WERI-Rb-1 (cell line): Measurements from ENCODE around the gene NUDCD2.
A peak's percentile ranks its signal among the peaks of the same experiment; 100 is the strongest.

Experiments used
- DNase-seq: peaks from one replicate; pipeline ENCODE4 v3.0.0-alpha.2; 2020
- H3K27ac ChIP-seq: fragments of 250-450 bp; sonication (Bioruptor Pico); 2 replicates; pipeline ENCODE4 v1.5.1; 2020; ENCODE audit warnings: mild to moderate bottlenecking, moderate library complexity
- H3K27me3 ChIP-seq: fragments of 250-450 bp; sonication (Bioruptor Pico); 2 replicates; pipeline ENCODE4 v1.5.1; 2021; ENCODE audit warnings: mild to moderate bottlenecking, low read depth, moderate library complexity; ENCODE audit not compliant: insufficient read depth, severe bottlenecking
- H3K36me3 ChIP-seq: fragments of 250-450 bp; sonication (Bioruptor Pico); 2 replicates; pipeline ENCODE4 v1.5.1; 2020; ENCODE audit warnings: mild to moderate bottlenecking, moderate library complexity
- H3K4me3 ChIP-seq: 2 replicates; pipeline ENCODE4 v1.5.1; 2011; ENCODE audit warnings: low read depth, mild to moderate bottlenecking, control low read depth, low read length
- H3K9me3 ChIP-seq: fragments of 250-450 bp; sonication (Bioruptor Pico); 2 replicates; pipeline ENCODE4 v1.5.1; 2021; ENCODE audit warnings: mild to moderate bottlenecking, moderate library complexity; ENCODE audit not compliant: severe bottlenecking
- TF ChIP-seq, protein P1 (sequence below): IDR thresholded peaks from 2 replicates; pipeline ENCODE4 v1.5.1; 2011; ENCODE audit warnings: low read depth, mild to moderate bottlenecking, control low read depth, inconsistent platforms, low read length

The NUDCD2 gene

DNA sequence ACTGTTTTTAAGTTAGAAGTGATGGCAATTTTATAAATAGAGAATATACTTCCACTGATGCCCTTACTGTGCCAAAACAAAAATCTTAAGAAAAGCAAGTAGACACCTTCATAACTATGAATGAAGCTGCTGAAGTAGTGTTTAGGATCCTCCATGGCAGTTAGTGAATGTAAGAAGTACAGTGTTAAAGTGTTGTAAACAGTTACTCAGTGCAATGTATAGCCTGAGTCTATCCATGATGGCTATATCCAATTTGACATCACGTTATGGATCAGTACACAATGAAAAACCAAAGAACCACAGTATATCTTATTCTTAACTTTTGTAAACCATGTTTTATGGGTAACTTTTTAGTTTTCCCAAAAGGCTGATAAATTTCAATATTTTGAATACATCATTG is 15.4 kb downstream of the NUDCD2 start:
- Histone ChIP-seq H3K9me3 (no peaks in the 10 kb centered on the region), H3K27me3 (no peaks in the 10 kb centered on the region), H3K4me3 (no peak overlapping the region), H3K36me3 (peaks cover 88% of the 10 kb centered on the region), H3K27ac (no peak overlapping the region)
- no peak for DNase-seq
- TF ChIP-seq, protein P1, sequence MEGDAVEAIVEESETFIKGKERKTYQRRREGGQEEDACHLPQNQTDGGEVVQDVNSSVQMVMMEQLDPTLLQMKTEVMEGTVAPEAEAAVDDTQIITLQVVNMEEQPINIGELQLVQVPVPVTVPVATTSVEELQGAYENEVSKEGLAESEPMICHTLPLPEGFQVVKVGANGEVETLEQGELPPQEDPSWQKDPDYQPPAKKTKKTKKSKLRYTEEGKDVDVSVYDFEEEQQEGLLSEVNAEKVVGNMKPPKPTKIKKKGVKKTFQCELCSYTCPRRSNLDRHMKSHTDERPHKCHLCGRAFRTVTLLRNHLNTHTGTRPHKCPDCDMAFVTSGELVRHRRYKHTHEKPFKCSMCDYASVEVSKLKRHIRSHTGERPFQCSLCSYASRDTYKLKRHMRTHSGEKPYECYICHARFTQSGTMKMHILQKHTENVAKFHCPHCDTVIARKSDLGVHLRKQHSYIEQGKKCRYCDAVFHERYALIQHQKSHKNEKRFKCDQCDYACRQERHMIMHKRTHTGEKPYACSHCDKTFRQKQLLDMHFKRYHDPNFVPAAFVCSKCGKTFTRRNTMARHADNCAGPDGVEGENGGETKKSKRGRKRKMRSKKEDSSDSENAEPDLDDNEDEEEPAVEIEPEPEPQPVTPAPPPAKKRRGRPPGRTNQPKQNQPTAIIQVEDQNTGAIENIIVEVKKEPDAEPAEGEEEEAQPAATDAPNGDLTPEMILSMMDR = no peak

DNA sequence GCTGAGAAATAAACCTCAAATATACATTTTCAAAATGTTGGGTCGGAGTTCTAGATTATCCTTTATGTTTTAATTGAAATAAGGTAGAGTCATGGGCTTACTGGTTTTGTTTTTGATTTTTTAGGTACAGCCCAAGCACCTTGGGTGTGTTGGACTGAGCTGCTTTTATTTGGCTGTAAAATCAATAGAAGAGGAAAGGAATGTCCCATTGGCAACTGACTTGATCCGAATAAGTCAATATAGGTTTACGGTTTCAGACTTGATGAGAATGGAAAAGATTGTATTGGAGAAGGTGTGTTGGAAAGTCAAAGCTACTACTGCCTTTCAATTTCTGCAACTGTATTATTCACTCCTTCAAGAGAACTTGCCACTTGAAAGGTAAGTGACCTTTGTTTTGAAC is 18.9 kb downstream of the NUDCD2 start:
- no peak overlapping the region for H3K27ac ChIP-seq
- DNase-seq = no peak
- H3K27me3 ChIP-seq = no peaks in the 10 kb centered on the region
- no peak overlapping the region for H3K4me3 ChIP-seq
- H3K9me3 ChIP-seq = no peaks in the 10 kb centered on the region
- TF ChIP-seq, protein P1 = no peak
- peaks cover 59% of the 10 kb centered on the region for H3K36me3 ChIP-seq

DNA sequence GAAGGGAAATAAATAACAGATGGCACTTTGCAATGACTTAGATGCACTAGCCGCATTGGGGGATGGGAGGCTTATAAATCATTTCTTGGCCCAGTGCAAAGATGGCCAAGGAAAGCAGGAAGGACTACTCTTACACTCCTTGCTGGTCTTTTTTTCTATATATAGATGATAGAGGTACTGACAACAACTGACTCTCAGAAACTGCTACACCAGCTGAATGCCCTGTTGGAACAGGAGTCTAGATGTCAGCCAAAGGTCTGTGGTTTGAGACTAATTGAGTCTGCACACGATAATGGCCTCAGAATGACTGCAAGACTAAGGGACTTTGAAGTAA is 20.8 kb downstream of the NUDCD2 start:
- DNase-seq = no peak
- no peaks in the 10 kb centered on the region for H3K27me3 ChIP-seq
- TF ChIP-seq, protein P1 = no peak
- H3K9me3 ChIP-seq = no peaks in the 10 kb centered on the region
- peaks cover 46% of the 10 kb centered on the region for H3K36me3 ChIP-seq
- peak overlapping the region; percentile 93 for H3K27ac ChIP-seq
- H3K4me3 ChIP-seq = peak overlapping the region; percentile 99

DNA sequence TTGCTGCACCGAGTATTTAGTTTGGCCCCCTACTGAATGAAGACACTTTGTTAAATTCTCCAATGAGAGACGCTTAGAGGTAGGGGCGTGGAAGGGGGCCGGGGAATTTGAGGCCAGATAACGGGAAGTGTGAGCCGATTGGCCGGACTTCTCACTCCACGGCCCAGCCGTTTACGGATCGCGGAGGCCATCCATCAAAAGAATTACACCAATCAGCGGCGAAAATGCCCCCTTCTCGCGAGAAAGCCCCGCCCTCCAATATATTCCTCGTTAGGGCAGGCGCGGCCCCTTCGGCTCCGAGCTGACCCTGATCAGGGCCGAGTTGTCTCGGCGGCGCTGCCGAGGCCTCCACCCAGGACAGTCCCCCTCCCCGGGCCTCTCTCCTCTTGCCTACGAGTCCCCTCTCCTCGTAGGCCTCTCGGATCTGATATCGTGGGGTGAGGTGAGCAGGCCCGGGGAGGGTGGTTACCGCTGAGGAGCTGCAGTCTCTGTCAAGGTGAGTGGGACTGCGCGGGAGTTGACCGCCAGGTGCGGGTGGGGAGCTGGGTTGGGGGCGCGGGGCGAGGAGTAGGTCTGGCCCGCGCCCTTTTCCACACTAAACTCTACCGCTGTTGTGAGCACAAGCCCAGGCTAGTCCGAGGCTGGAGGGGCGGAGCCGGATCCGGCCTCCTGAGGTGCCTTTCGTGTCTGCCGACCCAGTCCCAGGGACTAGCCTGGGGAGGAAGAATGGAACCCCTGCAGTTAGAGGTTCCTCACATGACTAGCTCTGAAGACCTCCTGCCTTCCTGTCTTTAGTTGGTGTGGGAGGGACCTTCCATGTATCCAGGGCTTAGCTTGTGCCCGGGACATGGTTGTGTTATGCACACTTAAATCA is 22.4 kb downstream of the NUDCD2 start, which contains the start of gene CCNG1:
CCNG1 (plus strand) TSS at position 287 of the 874 bp plus-strand sequence. CDS start 1,662 bp downstream, outside the sequence.
- TF ChIP-seq, protein P1 = no peak
- peak within 1 kb of the TSS; percentile 99 for H3K4me3 ChIP-seq
- H3K27ac ChIP-seq = peak within 1 kb of the TSS; percentile 93
- DNase-seq = peak; percentile 96
- no peaks in the 10 kb centered on the region for H3K9me3 ChIP-seq
- no peaks in the 10 kb centered on the region for H3K27me3 ChIP-seq
- peaks cover 34% of the 10 kb centered on the region for H3K36me3 ChIP-seq

DNA sequence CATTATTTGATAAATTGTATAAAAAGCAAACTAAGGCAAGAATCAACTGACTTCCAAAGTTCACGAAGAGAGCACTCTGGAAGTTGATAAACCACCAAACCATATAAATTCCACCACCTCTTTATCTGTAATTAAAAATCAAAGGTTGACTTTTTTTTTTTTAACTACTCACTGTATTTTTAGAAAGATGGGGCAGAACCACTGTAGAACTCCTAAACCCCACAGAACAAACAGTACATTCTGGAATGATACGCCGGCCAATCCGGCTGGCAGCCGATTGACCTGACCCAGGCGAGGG is 22.9 kb downstream of the NUDCD2 start:
- no peaks in the 10 kb centered on the region for H3K9me3 ChIP-seq
- H3K27ac ChIP-seq = peak overlapping the region; percentile 9; the same call in 1 of the 2 replicates
- no peaks in the 10 kb centered on the region for H3K27me3 ChIP-seq
- TF ChIP-seq, protein P1 = no peak
- H3K4me3 ChIP-seq = peak overlapping the region; percentile 99
- H3K36me3 ChIP-seq = peaks cover 28% of the 10 kb centered on the region
- no peak for DNase-seq

DNA sequence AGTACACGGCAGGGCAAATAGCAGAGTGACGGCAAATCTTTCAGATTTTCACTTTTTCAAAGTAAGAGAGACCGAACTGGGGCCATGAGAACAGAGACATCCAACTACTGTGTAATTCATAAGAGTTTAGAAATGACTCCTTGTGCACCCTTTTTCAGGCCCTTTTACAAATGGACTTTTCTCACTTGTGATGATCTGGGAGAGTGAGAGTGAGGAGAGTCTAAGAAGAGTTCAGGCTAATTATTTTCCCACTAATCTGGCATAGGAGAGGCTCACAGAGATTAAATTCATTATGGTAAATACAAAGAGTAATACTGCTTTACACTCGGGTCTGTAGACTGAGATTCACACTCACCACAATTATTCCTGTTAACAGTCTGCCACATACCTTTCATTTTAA is 23.4 kb downstream of the NUDCD2 start:
- Histone ChIP-seq H3K4me3 (peak overlapping the region; percentile 99), H3K27ac (no peak overlapping the region), H3K36me3 (peaks cover 24% of the 10 kb centered on the region), H3K9me3 (no peaks in the 10 kb centered on the region), H3K27me3 (no peaks in the 10 kb centered on the region)
- DNase-seq = no peak
- TF ChIP-seq, protein P1 = no peak
